Mesodermal cell (in vitro differentiated cells): ENCODE results near the gene MEAK7.
A peak's percentile ranks its signal among the peaks of the same experiment; 100 is the strongest.

ENCODE experiments used
- H3K27ac ChIP-seq: 2 replicates; pipeline ENCODE4 v1.7.0; 2013; ENCODE audit warnings: mild to moderate bottlenecking, low read depth, low read length, moderate library complexity; ENCODE audit not compliant: severe bottlenecking
- H3K36me3 ChIP-seq: 2 replicates; pipeline ENCODE4 v1.7.1; 2013; ENCODE audit warnings: mild to moderate bottlenecking, low read length, moderate library complexity; ENCODE audit not compliant: control insufficient read depth, insufficient read depth
- H3K4me1 ChIP-seq: one replicate; pipeline ENCODE4 v1.7.1; 2013; ENCODE audit warnings: mild to moderate bottlenecking, low read length; ENCODE audit not compliant: insufficient read depth, control insufficient read depth, poor library complexity, severe bottlenecking
- H3K4me3 ChIP-seq: 2 replicates; pipeline ENCODE4 v1.7.0; 2013; ENCODE audit warnings: low read length, control low read depth, mild to moderate bottlenecking; ENCODE audit not compliant: insufficient read depth, poor library complexity, severe bottlenecking; ENCODE audit errors: extremely low read depth
- H3K9me3 ChIP-seq: 2 replicates; pipeline ENCODE4 v1.7.1; 2013; ENCODE audit warnings: mild to moderate bottlenecking, low read length, moderate library complexity; ENCODE audit not compliant: control insufficient read depth
- WGBS, 2 experiments: methylation state at CpG; one replicate each; pipeline ENCODE4 v1.1.5; 2013; ENCODE audit warnings: missing lambda C conversion rate in 2 of 2; ENCODE audit not compliant: insufficient coverage in 2 of 2; 5-methylcytosine and 5-hydroxymethylcytosine counted together

MEAK7 gene

GRCh38 chr16:84478172-84478947, 26.1 kb downstream of the MEAK7 start:
- no peaks in the 10 kb centered on the region for H3K4me1 ChIP-seq
- 93 to 96% methylated on average over 7 to 9 of the region's 13 CpGs for WGBS, 2 experiments
- H3K4me3 ChIP-seq: no peak overlapping the region
- H3K36me3 ChIP-seq: peaks cover 51% of the 10 kb centered on the region
- peak overlapping the region; percentile 65 for H3K27ac ChIP-seq
- no peaks in the 10 kb centered on the region for H3K9me3 ChIP-seq

GRCh38 chr16:84477661-84478060, 26.8 kb downstream of the MEAK7 start:
- WGBS, 2 experiments: 81 to 89% methylated on average over 5 to 6 of the region's 7 CpGs
- Histone ChIP-seq H3K4me1 (no peaks in the 10 kb centered on the region), H3K27ac (no peak overlapping the region), H3K9me3 (no peaks in the 10 kb centered on the region), H3K36me3 (peaks cover 44% of the 10 kb centered on the region), H3K4me3 (no peak overlapping the region)

GRCh38 chr16:84476401-84476800, 28.1 kb downstream of the MEAK7 start:
- WGBS, 2 experiments: 96 to 99% methylated on average over 7 of the region's 8 CpGs
- H3K4me1 ChIP-seq: no peaks in the 10 kb centered on the region
- no peak overlapping the region for H3K4me3 ChIP-seq
- no peak overlapping the region for H3K27ac ChIP-seq
- peaks cover 47% of the 10 kb centered on the region for H3K36me3 ChIP-seq
- peaks cover 9% of the 10 kb centered on the region for H3K9me3 ChIP-seq

GRCh38 chr16:84475643-84476240, 28.7 kb downstream of the MEAK7 start:
- H3K4me1 ChIP-seq: no peaks in the 10 kb centered on the region
- peaks cover 9% of the 10 kb centered on the region for H3K9me3 ChIP-seq
- H3K36me3 ChIP-seq: peaks cover 41% of the 10 kb centered on the region
- WGBS, 2 experiments: 76 to 87% methylated on average over 2 to 3 of the region's 8 CpGs
- H3K27ac ChIP-seq: no peak overlapping the region
- no peak overlapping the region for H3K4me3 ChIP-seq

GRCh38 chr16:84471966-84472365, 32.5 kb downstream of the MEAK7 start:
- 75 to 91% methylated on average over 1 to 4 of the region's 4 CpGs for WGBS, 2 experiments
- peaks cover 21% of the 10 kb centered on the region for H3K9me3 ChIP-seq
- no peak overlapping the region for H3K27ac ChIP-seq
- peaks cover 42% of the 10 kb centered on the region for H3K36me3 ChIP-seq
- H3K4me1 ChIP-seq: no peaks in the 10 kb centered on the region
- no peak overlapping the region for H3K4me3 ChIP-seq

GRCh38 chr16:84471316-84471715, 33.1 kb downstream of the MEAK7 start:
- peaks cover 37% of the 10 kb centered on the region for H3K36me3 ChIP-seq
- no peak overlapping the region for H3K27ac ChIP-seq
- peaks cover 24% of the 10 kb centered on the region for H3K9me3 ChIP-seq
- H3K4me1 ChIP-seq: no peaks in the 10 kb centered on the region
- no peak overlapping the region for H3K4me3 ChIP-seq
- 97 to 98% methylated on average over 3 to 5 of the region's 7 CpGs for WGBS, 2 experiments

- Histone ChIP-seq H3K4me1 (no peaks in the 10 kb centered on the region), H3K27ac (no peak overlapping the region), H3K4me3 (no peak overlapping the region), H3K9me3 (peaks cover 24% of the 10 kb centered on the region), H3K36me3 (peaks cover 46% of the 10 kb centered on the region)
These were observed 36.8 kb downstream of the MEAK7 start for GRCh38 chr16:84467709-84468108.

GRCh38 chr16:84467256-84467655, 37.2 kb downstream of the MEAK7 start:
- Histone ChIP-seq H3K27ac (no peak overlapping the region), H3K36me3 (peaks cover 45% of the 10 kb centered on the region), H3K4me3 (no peak overlapping the region), H3K9me3 (peaks cover 21% of the 10 kb centered on the region), H3K4me1 (no peaks in the 10 kb centered on the region)
- WGBS, 2 experiments: 80% methylated on average over 1 of the region's 1 CpG; no CpG with 5 or more reads in 1 of the 2 experiments

GRCh38 chr16:84466692-84467091, 37.8 kb downstream of the MEAK7 start:
- no peak overlapping the region for H3K27ac ChIP-seq
- no peaks in the 10 kb centered on the region for H3K4me1 ChIP-seq
- H3K9me3 ChIP-seq: peaks cover 16% of the 10 kb centered on the region
- H3K36me3 ChIP-seq: peaks cover 39% of the 10 kb centered on the region
- no peak overlapping the region for H3K4me3 ChIP-seq
- WGBS, 2 experiments: no CpG with 5 or more reads among the region's 4 CpGs

- no peak overlapping the region for H3K4me3 ChIP-seq
- WGBS, 2 experiments: 90 to 100% methylated on average over 6 of the region's 6 CpGs
- no peak overlapping the region for H3K27ac ChIP-seq
- peaks cover 46% of the 10 kb centered on the region for H3K36me3 ChIP-seq
- H3K9me3 ChIP-seq: peaks cover 15% of the 10 kb centered on the region
- H3K4me1 ChIP-seq: no peaks in the 10 kb centered on the region
These were observed 39.3 kb downstream of the MEAK7 start for GRCh38 chr16:84465154-84465553.

- WGBS, 2 experiments: 94 to 99% methylated on average over 6 of the region's 6 CpGs
- Histone ChIP-seq H3K4me3 (no peak overlapping the region), H3K36me3 (peaks cover 44% of the 10 kb centered on the region), H3K27ac (no peak overlapping the region), H3K4me1 (no peaks in the 10 kb centered on the region), H3K9me3 (peaks cover 15% of the 10 kb centered on the region)
These were observed 40.3 kb downstream of the MEAK7 start for GRCh38 chr16:84464116-84464515.
